Eye (tissue), 1 donor: ENCODE measurements around the gene CALR3.
"Not testable (repeated sequence)": the region's sequence is repeated elsewhere in the genome, so short reads cannot be mapped to it uniquely, and the experiment has no call there.

Experiments used
- DNase-seq: peaks from one replicate; pipeline ENCODE4 v3.0.0-alpha.2; 2015

Gene CALR3

DNA sequence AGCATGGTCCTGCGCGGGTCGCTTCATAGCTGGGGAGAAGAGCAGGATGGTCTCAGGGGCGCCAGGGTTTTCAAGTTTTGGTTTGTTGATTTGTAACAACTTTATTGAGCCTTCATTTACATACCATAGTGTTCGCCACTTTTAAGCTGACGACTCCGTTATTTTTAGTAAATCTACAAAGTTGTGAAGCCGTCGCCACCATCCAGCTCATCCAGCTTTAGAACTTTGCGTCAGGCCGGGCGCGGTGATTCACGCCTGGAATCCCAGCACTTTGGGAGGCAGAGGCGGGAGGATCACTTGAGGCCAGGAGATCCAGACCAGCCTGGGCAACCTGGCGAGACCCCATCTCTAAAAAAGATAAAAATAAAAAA is 631 bp upstream of the CALR3 start:
- DNase-seq, result no peak

DNA sequence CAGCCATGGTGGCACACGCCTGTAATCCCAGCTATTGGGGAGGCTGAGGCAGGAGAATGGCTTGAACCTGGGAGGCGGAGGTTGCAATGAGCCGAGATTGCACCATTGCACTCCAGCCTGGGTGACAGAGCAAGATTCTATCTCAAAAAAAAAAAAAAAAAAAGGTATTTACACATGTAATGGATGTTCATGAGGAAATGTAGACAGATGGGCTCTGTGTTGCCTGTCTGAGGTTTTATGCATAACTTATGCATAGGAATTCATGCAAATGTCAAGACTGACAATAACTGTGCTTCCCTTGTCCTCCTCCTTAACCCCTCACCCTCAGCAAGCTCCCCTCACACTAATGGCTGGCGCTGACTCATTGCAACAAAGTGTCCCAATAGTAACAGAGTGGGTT is 9.5 kb downstream of the CALR3 start:
- DNase-seq, result not testable (repeated sequence)

DNA sequence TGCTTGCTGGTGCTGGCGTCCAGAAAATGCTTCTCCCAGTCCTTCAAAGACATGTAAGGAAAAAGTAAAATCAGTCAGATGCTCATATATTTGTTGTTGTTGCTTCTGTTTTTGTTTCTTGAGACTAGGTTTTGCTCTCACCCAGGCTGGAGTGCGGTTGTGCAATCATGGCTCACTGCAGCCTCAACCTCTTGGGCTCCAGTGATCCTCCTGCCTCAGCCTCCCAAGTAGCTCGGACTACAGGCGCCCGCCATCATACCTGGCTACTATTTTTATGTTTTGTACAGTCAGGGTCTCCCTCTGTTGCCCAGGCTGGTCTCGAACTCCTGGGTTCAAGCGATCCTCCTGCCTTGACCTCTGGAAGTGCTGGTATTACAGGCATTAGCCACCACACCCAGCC is 13.2 kb downstream of the CALR3 start:
- no peak for DNase-seq

DNA sequence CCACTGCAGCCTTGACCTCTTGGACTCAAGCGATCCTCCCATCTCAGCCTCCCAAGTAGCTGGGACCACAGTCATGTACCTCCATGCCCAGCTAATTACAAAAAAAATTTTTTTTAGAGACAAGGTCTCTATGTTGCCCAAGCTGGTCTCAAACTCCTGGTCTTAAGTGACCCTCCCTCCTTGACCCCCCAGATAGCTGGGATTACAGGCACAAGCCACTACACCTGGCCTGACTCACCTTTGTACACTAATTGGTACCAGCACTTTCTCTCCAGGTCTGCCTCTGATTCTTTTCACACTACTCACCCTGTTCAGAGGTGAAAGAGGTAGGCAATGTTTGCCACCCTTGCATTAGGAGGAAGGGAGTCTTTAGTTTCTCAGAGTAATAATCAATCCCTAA is 18.7 kb downstream of the CALR3 start:
- DNase-seq, result no peak

DNA sequence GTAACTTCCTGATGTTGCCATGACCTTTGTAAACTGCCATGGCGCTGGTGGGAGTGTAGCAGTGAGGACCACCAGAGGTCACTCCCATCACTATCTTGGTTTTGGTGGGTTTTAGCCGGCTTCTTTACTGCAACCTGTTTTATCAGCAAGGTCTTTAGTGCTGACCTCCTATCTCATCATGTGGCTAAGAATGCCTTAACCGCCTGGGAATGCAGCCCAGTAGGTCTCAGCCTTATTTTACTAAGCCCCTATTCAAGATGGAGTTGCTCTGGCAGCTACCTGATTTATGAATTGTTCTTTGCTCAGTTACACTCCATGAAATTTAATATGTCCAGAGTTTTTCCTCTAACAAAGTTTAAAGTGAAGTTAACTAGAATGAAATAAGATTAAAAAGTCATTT is 19.6 kb downstream of the CALR3 start:
- no peak for DNase-seq

DNA sequence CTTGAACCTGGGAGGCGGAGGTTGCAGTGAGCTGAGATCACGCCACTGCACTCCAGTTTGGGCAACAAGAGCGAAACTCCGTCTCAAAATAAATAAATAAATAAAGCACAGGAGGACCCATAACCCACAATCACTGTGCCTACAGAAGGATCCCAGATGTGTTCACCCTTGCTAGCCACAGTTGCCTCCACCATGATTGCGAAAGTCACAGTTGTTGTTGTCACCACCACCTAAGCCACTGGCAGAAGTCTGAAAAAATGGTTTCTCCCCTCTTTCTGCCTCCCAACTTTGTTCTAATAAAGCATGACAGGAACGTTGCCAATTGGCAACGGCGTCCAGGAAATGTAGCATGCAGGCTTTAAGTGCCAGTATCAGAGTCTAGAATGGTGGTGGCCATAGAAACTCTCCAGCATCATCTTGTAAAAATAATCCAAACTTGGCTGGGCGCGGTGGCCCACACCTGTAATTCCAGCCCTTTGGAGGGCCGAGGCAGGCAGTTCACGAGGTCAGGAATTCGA is 22.0 kb downstream of the CALR3 start:
- DNase-seq, result no peak

DNA sequence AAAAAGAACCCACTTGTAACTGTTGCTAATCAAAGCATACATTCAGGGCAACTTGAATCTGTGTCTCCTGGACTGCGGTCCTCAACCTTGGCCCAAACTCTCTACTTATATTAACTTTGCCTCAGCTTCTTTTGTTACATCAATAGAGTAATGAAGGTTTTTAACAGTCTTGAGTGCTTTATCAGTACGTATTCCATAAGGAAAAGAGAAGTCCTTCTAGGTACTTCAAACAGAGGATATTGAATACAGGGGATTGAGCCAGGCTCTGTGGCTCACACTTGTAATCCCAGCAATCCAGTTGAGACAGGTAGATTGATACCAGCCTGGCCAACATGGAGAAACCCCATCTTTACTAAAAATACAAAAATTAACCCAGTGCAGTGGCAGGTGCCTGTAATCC is 23.0 kb downstream of the CALR3 start:
- DNase-seq, result no peak

DNA sequence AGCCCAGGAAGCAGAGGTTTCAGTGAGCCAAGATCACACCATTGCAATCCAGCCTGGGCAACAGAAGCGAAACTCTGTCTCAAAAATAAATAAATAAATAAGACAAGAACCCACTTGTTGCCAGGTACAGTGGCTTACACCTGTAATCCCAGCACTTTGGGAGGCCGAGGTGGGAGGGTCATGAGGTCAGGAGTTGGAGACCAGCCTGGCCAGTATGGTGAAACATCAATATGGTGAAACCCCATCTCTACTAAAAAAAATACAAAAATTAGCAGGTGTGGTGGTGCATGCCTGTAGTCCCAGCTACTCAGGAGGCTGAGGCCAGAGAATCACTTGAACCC is 23.4 kb downstream of the CALR3 start:
- DNase-seq, result not testable (repeated sequence)

DNA sequence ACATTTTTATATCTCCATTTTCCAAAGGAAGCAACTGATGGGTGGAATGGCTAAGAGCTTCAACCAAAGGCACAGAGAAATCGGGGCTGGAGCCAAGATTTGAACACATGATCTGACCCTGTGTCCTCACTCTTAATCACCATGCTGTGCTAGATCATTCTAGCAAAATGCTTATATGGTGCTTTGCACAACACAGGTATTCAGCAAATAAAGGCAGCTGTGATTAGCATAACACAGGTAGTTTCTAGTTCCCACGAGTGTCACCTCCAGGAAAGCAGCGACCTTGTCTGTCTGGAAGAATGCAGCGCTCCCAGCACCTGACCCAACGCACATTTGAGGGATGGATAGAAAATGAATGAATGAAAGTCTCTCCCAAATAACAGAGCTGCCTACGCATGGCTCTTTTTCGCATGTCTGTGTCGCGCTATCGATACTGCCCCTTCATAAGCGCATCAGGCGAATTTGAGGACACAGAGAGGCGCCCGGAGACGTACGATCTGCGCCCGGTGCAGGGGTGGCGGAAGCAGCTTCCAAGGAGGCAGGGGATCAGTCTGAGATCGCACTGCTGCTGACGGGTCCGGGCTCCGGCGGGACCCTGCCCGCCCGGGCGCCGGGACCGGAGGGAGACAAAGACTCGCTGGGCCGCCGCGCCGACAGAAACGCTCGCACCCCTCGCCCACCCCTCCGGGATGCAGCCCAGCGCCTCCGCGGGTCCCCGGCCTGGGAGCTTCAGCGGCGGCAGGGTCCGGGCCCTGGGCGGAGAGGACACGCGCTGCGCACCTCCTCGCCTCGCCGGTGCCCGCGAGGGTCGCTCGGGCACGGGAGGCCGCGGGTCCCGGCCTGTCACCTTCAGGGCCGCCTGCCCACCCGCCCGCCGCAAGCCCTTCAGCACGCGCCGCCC is 24.8 kb downstream of the CALR3 start:
- peak; percentile 49 for DNase-seq

DNA sequence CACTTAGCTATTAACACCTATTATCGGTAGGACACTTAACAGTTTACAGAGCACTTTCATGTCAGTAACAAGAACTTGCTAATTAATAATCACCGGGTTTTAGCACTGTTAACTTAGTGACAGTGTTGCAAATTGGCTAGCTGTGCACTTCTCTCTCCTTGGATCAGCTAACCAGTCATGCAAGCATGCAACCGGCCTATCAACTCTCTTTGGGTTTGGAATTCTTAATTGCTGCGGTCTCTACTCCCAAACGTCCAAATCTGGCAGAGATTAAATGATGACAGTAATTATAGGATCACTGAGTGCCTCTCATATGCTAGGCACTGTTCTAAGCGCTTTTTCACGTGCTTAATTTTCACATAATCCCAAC is 25.4 kb downstream of the CALR3 start:
- DNase-seq, result peak; percentile 23

DNA sequence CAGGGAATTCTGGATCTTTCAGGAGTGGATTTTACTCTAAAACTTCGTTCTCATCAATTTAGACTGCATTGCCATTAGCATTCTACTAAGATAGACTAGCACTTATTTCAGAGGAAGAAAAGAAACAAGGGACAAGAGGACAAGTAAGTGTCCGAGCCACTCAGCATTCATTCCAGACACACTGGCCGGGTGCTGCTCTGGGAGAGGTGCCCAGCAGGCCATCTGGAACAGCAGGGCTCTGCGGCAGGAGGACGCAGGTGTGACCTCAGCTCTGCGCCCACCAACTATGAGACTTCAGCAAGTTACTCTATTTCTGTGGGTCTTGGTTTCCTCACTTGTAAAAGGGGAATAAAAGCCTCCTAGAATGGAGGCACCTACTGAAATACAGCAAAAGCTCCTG is 28.4 kb downstream of the CALR3 start:
- DNase-seq, result no peak

DNA sequence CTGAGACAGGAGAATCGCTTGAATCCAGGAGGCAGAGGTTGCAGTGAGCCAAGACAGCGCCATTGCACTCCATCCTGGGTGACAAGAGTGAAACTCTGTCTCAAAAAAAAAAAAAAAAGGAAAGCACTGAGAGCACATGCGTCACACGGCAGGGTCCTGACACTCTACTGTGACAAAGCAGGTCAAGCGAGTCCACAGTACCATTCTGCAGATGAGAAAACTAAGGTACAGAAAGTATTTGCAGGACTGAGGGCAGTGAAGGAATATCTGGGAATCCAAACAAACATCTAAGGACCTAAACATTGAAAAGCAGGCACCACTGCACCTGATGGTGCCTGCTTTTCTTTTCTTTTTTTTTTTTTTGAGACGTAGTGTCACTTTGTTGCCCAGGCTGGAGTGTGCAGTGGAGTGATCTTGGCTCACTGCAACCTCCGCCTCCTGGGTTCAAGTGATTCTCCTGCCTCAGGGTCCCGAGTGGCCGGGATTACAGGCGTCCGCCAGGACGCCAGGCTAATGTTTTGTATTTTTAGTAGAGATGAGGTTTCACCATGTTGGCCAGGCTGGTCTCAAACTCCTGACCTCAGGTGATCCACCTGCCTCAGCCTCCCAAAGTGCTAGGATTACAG is 29.1 kb downstream of the CALR3 start:
- not testable (repeated sequence) for DNase-seq

DNA sequence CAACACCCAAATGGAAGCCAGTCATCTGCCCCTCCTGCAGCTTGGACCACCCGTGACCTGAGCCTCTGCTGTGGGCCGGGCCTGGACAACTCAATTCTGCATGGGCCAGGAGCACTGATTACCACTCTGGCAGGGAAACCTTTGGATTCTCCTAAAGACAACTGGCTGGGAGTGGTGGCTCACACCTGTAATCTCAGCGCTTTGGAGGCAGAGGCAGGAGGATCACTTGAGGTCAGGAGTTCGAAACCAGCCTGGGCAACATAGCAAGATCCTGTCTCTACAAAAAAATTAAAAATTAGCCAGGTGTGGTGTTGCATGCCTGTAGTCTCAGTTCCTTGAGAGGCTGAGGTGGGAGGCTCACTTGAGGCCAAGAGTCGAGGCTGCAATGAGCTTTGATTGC is 30.7 kb downstream of the CALR3 start:
- DNase-seq, result no peak

DNA sequence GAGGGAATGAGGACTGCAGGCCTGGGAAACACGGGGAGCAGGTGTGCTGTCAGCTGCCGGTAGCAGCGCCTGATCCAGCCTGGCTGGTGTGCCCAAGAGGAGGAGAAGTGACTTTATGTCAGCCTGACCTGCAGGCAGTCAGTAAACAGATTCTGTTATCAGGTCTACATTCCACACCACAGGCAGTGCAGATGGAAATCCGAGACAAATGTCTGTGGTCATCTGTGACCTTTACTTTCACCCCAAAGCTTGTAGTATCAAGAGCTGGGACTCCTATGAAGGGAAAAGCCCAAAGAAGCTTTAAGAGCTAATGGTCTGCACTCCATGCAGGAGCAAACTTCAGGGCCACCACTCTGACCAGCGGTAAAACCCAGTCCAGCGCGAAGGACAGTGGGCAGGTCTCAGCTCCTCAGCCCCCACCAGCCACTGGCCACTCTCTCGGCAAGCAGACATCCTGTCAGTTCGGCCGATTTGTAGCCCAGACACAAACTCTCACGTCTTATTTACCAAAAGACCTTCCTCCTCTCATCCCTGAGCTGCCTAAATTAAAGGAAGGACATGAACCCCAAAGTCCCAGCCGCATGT is 31.9 kb downstream of the CALR3 start:
- DNase-seq, result no peak

DNA sequence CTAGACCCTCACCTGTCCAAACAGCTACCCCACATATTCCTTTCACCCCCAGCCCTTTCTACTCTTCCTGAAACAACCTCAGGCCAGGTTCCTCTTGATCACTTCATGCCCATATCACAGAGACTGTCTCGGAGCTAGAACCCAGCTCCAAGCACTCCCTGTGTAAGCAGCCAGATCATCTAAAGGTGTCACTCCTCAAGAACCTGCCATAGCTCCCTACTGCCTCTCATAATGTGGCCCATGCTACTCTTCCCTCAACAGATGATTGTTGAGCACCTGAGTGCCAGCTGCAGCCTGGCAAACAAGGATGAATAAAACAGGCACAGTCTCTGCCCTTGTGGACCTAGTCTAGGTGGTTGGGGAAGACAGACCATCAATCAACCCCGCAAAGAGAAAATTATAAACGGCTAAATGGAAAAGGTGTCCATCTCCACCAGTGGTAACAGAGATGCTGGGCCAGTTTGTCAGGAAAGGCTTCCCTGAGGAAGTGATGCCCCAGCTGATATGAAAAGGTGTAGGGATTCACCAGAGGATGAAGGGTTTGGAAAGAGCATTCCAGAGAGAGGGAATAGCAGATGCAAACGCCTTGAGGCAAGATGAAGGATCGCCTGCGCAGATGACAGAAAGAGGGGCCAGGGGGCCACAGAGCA is 32.5 kb downstream of the CALR3 start:
- DNase-seq, result no peak

DNA sequence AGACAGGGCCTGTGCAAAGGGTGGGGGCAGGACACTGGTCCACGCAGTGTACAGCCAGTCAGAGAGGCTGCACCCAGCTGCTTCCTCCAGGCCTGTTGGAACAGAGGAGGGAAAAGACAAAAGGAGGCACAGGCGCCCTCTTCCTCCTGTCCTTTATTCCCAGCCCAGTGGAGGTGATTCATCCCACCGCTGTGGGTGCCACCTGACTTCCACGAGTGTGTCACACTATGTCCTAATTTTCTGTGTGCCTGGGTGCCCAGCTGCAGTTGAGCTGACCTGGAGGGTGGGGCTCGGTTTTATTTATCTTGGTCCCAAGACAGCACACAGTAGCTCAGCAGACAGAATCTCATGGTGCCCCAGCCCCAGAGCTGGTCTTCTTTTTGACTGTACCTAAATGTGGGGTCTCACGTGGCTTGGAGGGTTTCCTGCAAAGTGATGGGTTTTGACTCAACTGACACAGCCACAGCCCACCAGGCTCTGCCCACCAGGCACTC is 33.2 kb downstream of the CALR3 start:
- no peak for DNase-seq

DNA sequence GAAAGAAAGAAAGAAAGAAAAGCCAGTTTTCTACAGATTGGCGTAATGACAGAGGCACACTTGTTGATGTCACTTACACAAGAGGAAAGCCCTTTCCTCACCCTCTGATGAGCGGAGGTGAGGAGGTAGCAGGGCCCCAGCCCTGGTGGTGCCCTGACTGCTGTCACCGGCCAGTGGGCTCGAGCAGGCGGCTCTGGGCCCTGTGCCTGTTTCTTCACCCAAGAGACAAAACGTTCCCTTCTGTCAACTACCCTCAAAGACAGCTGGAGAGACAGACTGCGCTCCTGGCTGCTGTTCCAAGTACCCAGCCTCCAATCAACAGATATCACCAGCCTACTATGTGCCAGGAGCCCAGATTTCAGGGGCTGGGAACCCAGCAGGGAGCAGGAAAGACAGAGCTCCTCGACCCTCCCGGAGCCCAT is 34.3 kb downstream of the CALR3 start:
- DNase-seq, result no peak

DNA sequence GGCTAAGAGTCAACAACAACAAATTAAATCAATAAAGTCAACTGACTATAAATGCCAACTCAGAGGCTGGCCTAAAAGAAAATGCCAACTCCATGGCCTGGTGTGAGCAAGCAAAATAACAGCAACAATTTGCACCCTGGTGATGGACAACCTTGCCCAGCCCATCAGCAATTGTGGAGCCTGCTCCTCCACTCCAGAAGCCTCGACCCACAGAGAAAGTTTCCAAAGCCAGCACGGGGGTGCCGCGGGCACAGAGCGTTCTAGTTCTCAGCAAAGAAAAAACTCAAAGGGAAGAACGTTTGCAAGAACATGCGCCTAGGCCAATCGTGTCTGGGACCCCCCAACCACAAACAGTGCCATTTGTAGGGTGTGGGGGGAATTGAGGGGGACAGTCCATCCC is 35.5 kb downstream of the CALR3 start:
- no peak for DNase-seq

DNA sequence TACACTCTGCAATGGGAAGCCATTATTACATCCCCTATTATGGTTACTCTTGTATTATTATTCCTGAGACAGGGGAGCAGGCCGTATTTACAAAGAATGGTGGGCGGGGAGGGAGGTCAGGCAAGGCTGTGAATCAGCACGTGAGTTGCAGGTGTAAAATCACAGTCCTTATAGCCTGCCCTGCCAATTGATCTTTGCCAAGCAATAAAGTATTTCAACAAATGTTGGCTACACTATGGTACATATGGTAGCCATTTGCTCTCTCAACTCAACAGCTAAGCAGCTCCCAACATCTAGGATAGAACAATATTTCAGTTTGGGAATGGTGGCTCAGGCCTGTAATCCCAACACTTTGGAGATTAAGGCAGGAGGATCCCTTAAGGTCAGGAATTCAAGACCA is 36.3 kb downstream of the CALR3 start:
- DNase-seq, result no peak

DNA sequence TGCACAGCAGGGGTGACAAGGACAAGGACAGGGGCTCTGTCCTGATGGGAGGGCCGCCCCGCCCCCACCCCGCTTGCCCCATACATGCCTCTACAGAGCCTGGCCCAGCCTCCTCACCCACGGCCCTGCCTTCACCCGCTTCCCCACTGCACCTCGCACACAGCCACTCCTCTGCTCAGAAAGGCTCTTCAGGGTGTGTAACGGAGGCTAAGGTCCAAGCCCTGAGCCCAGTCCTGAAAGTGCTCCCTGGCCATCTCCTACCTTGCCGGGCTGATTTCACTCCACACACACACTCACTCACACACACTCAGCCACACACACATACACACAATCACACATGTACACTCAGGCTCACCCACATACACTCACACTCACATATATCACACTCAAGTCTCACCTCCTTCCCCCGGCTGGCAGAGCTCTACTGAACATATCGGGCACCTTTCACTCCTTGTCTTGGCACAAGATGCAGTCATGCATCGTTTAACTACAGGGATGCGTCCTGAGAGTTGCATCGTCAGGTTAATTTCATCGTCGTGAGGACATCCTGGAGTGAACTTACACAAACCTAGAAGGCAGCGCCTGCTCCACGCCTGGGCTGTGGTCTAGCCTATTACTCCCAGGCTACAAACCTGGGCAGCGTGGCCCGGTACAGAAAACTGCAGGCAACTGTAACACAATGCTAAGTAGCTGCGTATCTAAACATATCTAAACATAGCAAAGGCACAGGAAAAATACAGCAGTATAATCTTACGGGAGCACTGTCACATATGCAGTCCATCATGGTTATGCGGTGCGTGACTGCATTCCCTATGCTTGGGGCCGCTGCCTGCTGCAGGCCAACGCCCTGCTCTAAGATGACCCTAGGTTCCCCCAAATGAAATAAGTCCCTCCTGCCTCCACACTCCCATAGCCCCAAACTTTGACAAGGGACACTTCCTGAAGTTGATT is 37.3 kb downstream of the CALR3 start:
- no peak for DNase-seq

DNA sequence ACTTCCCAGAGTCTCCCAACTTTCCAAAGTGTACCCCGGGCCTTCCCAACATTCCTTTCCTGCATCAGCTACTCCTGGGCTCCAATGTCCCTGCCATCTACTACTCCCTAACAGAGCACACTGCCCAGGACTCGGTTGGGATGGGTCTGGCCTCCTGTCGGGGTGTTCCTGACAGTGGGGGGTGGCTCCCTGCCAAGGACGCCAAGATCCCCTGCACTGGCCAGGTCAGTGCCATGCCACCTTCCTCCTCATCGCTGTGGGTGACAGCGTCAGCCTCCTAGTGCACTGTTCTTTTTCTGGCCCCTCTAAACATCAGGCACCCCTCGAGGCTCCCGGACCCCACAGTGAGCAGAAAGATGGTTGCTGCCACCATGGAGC is 38.0 kb downstream of the CALR3 start:
- DNase-seq, result no peak
